Cardiac muscle cell (in vitro differentiated cells and primary cell): ENCODE results near the gene CEP55. TPM values are rescaled to one million over a fixed set of nuclear protein-coding genes. Genes with fewer than 3 reads are reported as not detected.
A peak's percentile ranks its signal among the peaks of the same experiment; 100 is the strongest.

Experiments used
- DNase-seq, 2 donors: peaks; one replicate each; pipeline versions ENCODE4 v3.0.0 to v3.0.0-alpha.2; 2010 to 2017; ENCODE audit warnings: low read depth in 1 of 2, low spot score in 1 of 2
- H3K27ac ChIP-seq: fragments of 200-600 bp; sonication (generic); 2 replicates; pipeline ENCODE4 v1.5.1; 2016
- H3K27me3 ChIP-seq: fragments of 200-600 bp; sonication (generic); 2 replicates; pipeline ENCODE4 v1.6.0; 2016; ENCODE audit warnings: control low read depth
- H3K36me3 ChIP-seq: fragments of 200-600 bp; sonication (generic); 2 replicates; pipeline ENCODE4 v1.5.1; 2016; ENCODE audit warnings: control low read depth
- H3K4me1 ChIP-seq: fragments of 200-600 bp; sonication (generic); 2 replicates; pipeline ENCODE4 v1.8.1; 2017; ENCODE audit warnings: low read depth, mild to moderate bottlenecking, mixed run types
- H3K4me3 ChIP-seq: fragments of 200-600 bp; sonication (generic); 2 replicates; pipeline ENCODE4 v1.5.1; 2016; ENCODE audit warnings: mild to moderate bottlenecking
- H3K9me3 ChIP-seq: fragments of 200-600 bp; sonication (generic); 2 replicates; pipeline ENCODE4 v1.5.1; 2017; ENCODE audit warnings: low read depth, mild to moderate bottlenecking, control low read depth
- polyA plus RNA-seq: library from polyadenylated mRNA; unstranded; fragments of >200 nt; fragmentation: Nextera tagmentation; extraction: Ambion mirVana; gene quantifications from 2 replicates; pipeline ENCODE4 v1.2.1, GENCODE V29; 2016
- total RNA-seq: library from RNA; depleted of rRNA; stranded (reverse); fragments of >200 nt; gene quantifications from 2 replicates; pipeline ENCODE4 v1.2.3, GENCODE V29; 2016
- TF ChIP-seq, protein P1 (sequence below): IDR thresholded peaks from 2 replicates; pipeline ENCODE4 v1.5.1; 2012; ENCODE audit warnings: low read depth, mild to moderate bottlenecking, low read length

Gene CEP55
- 2.8 and 23.8 TPM in 2 replicates for total RNA-seq
- polyA plus RNA-seq = 3.1 and 25.9 TPM in 2 replicates

DNA sequence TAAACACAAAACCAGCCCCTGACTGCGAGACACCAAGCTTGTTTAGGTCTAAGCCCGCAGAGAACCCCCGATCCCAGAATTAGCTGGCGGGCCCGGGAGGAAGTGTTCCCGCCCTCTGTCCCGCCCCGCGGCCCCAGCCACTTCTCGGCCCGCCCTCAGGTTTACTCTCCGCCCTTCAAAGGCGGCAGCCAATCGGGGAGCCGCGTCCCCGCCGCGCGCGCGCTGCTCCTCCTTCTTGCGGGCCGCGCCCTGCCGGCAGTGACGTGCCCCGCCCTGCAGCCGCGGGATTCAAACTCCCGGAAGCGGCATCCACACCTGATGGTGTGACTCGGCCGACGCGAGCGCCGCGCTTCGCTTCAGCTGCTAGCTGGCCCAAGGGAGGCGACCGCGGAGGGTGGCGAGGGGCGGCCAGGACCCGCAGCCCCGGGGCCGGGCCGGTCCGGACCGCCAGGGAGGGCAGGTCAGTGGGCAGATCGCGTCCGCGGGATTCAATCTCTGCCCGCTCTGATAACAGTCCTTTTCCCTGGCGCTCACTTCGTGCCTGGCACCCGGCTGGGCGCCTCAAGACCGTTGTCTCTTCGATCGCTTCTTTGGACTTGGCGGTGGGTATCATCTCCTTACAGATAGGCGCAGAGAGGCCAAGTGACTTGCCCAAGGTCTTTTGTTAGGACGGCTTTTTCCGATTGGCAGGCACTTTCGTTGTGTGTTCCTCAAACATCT lies at the start of gene CEP55:
TSS of gene CEP55 (plus strand) at position 291 of the 720 bp plus-strand sequence. CDS start 3,440 bp downstream, outside the sequence.
- H3K27me3 ChIP-seq = no peaks in the 10 kb centered on the region
- peak within 1 kb of the TSS; percentile 35 for H3K27ac ChIP-seq
- H3K4me3 ChIP-seq = peak within 1 kb of the TSS; percentile 58
- no peaks in the 10 kb centered on the region for H3K36me3 ChIP-seq
- H3K9me3 ChIP-seq = no peaks in the 10 kb centered on the region
- TF ChIP-seq, protein P1, sequence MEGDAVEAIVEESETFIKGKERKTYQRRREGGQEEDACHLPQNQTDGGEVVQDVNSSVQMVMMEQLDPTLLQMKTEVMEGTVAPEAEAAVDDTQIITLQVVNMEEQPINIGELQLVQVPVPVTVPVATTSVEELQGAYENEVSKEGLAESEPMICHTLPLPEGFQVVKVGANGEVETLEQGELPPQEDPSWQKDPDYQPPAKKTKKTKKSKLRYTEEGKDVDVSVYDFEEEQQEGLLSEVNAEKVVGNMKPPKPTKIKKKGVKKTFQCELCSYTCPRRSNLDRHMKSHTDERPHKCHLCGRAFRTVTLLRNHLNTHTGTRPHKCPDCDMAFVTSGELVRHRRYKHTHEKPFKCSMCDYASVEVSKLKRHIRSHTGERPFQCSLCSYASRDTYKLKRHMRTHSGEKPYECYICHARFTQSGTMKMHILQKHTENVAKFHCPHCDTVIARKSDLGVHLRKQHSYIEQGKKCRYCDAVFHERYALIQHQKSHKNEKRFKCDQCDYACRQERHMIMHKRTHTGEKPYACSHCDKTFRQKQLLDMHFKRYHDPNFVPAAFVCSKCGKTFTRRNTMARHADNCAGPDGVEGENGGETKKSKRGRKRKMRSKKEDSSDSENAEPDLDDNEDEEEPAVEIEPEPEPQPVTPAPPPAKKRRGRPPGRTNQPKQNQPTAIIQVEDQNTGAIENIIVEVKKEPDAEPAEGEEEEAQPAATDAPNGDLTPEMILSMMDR = no peak
- peak; percentile 96 to 97 for DNase-seq
- H3K4me1 ChIP-seq = no peaks in the 10 kb centered on the region

DNA sequence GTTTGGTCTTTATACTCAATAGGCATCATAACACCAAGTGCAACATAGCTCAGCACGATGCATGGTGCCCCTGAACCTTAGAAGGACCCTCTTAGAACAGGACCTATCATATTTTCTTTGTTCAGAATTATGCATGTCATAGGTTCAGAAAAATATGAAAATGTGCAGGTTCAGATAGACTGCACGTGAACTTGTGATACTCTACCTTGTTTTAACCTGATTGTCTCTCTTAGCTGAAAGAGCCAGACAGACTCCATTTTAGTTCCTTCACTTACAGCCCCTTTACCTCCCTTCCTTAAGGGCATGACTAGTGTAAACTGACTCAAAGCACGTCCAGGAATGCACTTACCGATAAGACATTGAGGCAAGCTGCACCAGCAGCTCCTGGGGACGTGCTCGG lies 49.4 kb upstream of the CEP55 start:
- H3K27ac ChIP-seq = peak overlapping the region; percentile 25

DNA sequence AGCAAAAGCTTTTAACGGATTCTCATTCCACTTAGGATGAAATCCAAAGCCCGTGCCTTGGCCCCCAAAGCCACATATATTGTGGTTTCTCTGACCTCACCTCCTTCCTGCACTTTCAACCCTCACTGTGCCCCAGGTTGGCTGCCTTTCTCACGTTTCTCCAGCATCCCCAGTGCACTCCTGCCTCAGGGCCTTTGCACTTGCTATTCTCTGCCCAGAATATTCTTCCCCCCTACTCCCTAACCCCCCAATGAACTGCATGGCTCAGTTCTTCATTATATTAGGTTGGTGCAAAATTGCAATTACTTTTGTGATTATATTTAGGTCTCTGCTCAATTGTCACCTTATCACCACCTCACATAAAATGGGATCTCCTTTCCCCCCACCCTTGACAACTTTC lies 48.4 kb upstream of the CEP55 start:
- H3K27me3 ChIP-seq = no peaks in the 10 kb centered on the region
- no peak overlapping the region for H3K27ac ChIP-seq
- no peak for DNase-seq
- H3K4me3 ChIP-seq = no peak overlapping the region
- H3K36me3 ChIP-seq = no peaks in the 10 kb centered on the region
- TF ChIP-seq, protein P1 = no peak
- no peaks in the 10 kb centered on the region for H3K9me3 ChIP-seq
- H3K4me1 ChIP-seq = peaks cover 9% of the 10 kb centered on the region

More for the DNA sequence above, 49.4 kb upstream of the CEP55 start:
- no peak for DNase-seq
- Histone ChIP-seq H3K4me3 (no peak overlapping the region), H3K27me3 (no peaks in the 10 kb centered on the region), H3K4me1 (peaks cover 12% of the 10 kb centered on the region), H3K9me3 (no peaks in the 10 kb centered on the region), H3K36me3 (no peaks in the 10 kb centered on the region)
- TF ChIP-seq, protein P1 = no peak

DNA sequence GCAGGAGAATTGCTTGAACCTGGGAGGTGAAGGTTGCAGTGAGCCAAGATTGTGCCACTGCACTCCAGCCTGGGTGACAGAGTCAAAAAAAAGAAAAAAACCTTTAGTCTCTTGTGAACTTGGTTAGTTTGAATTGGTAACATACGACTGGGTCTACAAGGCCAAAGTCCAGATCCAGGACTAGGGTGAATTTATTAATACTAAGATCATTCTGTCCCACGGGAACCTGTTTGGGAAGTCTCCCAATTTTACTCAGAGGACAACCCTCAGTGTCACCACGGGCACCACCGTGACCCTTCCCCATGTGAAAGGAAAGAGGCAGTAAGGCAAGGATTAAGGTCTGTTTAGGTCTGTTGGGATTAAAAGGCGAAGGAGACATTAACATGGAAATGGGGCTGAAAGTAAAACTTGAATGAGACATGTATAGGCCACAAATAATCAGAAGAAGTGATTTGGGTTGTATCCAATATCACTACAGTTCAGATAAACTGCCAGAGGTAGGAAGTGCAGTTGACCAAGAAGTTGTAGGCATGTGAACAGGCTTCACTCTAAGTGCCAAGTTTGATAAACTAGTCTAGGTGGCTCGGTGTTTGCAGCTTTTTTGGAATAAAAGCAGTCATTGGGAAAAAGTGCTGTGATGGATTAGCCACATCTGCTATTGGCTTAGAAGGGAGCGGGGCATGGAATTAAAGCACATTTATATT lies 45.0 kb upstream of the CEP55 start:
- TF ChIP-seq, protein P1 = no peak
- no peak for DNase-seq
- Histone ChIP-seq H3K27ac (no peak overlapping the region), H3K9me3 (no peaks in the 10 kb centered on the region), H3K27me3 (no peaks in the 10 kb centered on the region), H3K4me1 (no peaks in the 10 kb centered on the region), H3K36me3 (no peaks in the 10 kb centered on the region), H3K4me3 (no peak overlapping the region)

DNA sequence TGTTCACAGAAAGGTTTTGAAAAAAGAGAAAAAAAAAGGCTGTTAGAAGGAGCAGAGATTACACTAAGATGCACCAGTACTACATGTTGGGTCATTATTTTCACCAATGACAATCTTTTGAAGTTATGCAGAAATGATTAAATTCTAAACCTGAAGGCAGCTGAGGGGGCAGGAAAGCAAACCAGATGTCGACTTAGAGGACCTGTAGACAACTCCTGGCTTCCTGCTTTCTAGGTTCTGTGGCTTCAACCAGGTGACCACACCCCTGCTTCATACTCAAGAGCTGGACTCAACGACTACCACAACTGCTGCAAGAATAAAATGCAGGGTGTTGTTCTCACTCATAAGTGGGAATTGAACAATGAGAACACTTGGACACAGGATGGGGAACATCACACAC lies 44.3 kb upstream of the CEP55 start:
- Histone ChIP-seq H3K27me3 (no peaks in the 10 kb centered on the region), H3K36me3 (no peaks in the 10 kb centered on the region), H3K4me1 (no peaks in the 10 kb centered on the region), H3K27ac (no peak overlapping the region), H3K4me3 (no peak overlapping the region), H3K9me3 (no peaks in the 10 kb centered on the region)
- no peak for DNase-seq
- TF ChIP-seq, protein P1 = no peak
